ENCODE results near the gene ERAP2.

Gene ERAP2

GRCh38 chr5:96967400-96967799 is 91.1 kb downstream of the ERAP2 start:
- DNase-seq, result no peak

- DNase-seq, result no peak
These were observed 91.8 kb downstream of the ERAP2 start for GRCh38 chr5:96968074-96968473.

- DNase-seq, result no peak
These were observed 92.3 kb downstream of the ERAP2 start for GRCh38 chr5:96968614-96969013.
